ENCODE results near the gene STYXL2. TPM values are rescaled to one million over a fixed set of nuclear protein-coding genes. Genes with fewer than 3 reads are reported as not detected.

STYXL2 gene
- total and polyA plus RNA-seq, 2 of the 4 experiments (the other 2 are of a cell fraction), result not detected

DNA sequence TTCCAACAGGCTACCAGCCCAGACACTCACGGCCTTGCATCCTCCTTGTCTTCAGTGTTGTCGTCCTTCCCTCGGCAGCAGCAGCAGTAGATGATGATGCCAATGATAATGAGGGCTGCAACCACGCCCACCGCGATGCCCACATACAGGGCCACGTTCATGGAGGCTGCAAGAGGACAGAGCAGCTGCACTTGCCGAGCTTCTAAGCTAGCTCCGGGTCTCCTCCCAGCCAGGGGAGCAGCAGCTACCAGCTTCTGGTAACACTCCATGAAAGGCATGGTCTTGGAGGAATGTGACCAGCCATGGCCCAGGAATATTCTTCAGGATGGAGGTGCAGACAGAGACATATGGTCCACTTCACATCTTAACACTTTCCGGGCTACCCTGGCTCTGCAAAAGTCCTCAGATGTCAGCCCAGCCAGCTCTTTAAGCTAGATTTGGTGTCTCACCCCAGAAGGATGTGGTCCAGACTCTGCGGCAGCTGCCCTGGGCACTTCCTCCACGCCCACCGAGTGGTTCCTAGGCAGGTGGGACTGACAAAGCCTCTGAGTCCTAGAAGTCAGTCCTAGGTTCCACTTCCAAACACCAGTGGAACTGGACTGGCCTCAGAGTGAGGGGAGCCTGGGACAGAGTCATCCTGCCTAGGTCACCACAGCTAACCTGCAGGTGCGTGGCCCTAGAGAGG, 38.8 kb upstream of the STYXL2 start:
- Histone ChIP-seq H2AFZ (replicated peaks; ENCODE audit: low read length, poor library complexity) (no peak overlapping the region), H3K36me3 (ENCODE audit: control insufficient read depth, insufficient read depth, low read length) (no peaks in the 10 kb centered on the region), H2AK5ac (ENCODE audit: low read depth, low read length) (no peak overlapping the region), H2BK5ac (ENCODE audit: low read depth, low read length, poor library complexity, severe bottlenecking) (no peak overlapping the region), H4K91ac (ENCODE audit: insufficient read depth, low read depth, low read length) (no peak overlapping the region), H3K4me1 (ENCODE audit: control insufficient read depth, insufficient read depth, low read length) (no peaks in the 10 kb centered on the region), H2BK120ac (ENCODE audit: low read depth, low read length) (no peak overlapping the region), H2BK20ac (ENCODE audit: low read depth, low read length) (no peak overlapping the region), H3K4me3 (ENCODE audit: insufficient read depth, low read depth, low read length) (no peak overlapping the region), H3K14ac (replicated peaks; ENCODE audit: low read depth, low read length) (no peak overlapping the region), H3K56ac (ENCODE audit: extremely low read depth, insufficient read depth, low read length) (no peak overlapping the region), H4K20me1 (ENCODE audit: insufficient read depth, low read length) (no peaks in the 10 kb centered on the region), H3K23ac (ENCODE audit: low read depth, low read length) (no peak overlapping the region), H4K5ac (ENCODE audit: low read depth, low read length) (no peak overlapping the region), H3K4ac (ENCODE audit: low read depth, low read length) (no peak overlapping the region), H3K9me3 (ENCODE audit: control insufficient read depth, insufficient read depth, low read length) (no peaks in the 10 kb centered on the region), H3K9ac (ENCODE audit: low read depth, low read length) (no peak overlapping the region), H3K79me1 (ENCODE audit: low read depth in 1 of 2, low read length in 2 of 2) (no peaks in the 10 kb centered on the region), H3K4me2 (ENCODE audit: low read depth, low read length) (no peak overlapping the region), H3K18ac (ENCODE audit: low read depth, low read length) (no peak overlapping the region), H2BK15ac (ENCODE audit: low read depth, low read length) (no peak overlapping the region), H3K27ac (ENCODE audit: insufficient read depth, low read length) (no peak overlapping the region), H2AK9ac (replicated peaks; ENCODE audit: low read depth, low read length, poor library complexity) (no peak overlapping the region), H4K8ac (ENCODE audit: low read depth in 2 of 2, low read length in 2 of 2) (no peak overlapping the region), H3K9me1 (ENCODE audit: insufficient read depth, low read length) (peaks cover 6% of the 10 kb centered on the region; the same call in 1 of the 2 replicates), H3K27me3 (ENCODE audit: control insufficient read depth, insufficient read depth, low read length) (no peaks in the 10 kb centered on the region)
- no TSS peak for BruUV-seq (replicated peaks)
- ATAC-seq (ENCODE audit: low read depth), result no peak
- WGBS, 2 experiments (ENCODE audit: extremely low coverage in 2 of 2, insufficient read length in 1 of 2), result 54% methylated on average over 5 of the region's 14 CpGs; no CpG with 5 or more reads in 1 of the 2 experiments
- ChIA-PET POLR2A (ENCODE audit: unreplicated experiment) (no interaction called here), CTCF (interaction anchor here (0.7 kb wide), 2 partner anchors 89 to 1054 kb away, joined by 3 read pairs; no protein-coding TSS in a partner anchor)
- no peak for DNase-seq
- in situ Hi-C loops (cut with MboI; ENCODE audit: low sequenced_read_pairs), result loop anchor here (10.0 kb wide), 2 partner anchors 140 to 580 kb away; no protein-coding TSS in a partner anchor
- intact Hi-C loops (cut with micrococcal nuclease), result loop anchor here (5.0 kb wide), 1 partner anchor 568 kb away; no protein-coding TSS in a partner anchor
- TF ChIP-seq BHLHE40 (IDR thresholded peaks at IDR 0.05; ENCODE audit: low read depth, low read length), result no peak
- no peak for TF ChIP-seq MAZ (IDR thresholded peaks at IDR 0.05; ENCODE audit: borderline replicate concordance, low read depth, low read length)
- no peak for TF ChIP-seq MXI1 (IDR thresholded peaks at IDR 0.05; ENCODE audit: borderline replicate concordance, low read depth, low read length)
- TF ChIP-seq, protein P1, sequence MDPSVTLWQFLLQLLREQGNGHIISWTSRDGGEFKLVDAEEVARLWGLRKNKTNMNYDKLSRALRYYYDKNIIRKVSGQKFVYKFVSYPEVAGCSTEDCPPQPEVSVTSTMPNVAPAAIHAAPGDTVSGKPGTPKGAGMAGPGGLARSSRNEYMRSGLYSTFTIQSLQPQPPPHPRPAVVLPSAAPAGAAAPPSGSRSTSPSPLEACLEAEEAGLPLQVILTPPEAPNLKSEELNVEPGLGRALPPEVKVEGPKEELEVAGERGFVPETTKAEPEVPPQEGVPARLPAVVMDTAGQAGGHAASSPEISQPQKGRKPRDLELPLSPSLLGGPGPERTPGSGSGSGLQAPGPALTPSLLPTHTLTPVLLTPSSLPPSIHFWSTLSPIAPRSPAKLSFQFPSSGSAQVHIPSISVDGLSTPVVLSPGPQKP (IDR thresholded peaks at IDR 0.05; ENCODE audit: borderline replicate concordance, low read depth, low read length), result no peak
- no peak for TF ChIP-seq SMC3 (IDR thresholded peaks at IDR 0.05; ENCODE audit: low read depth, low read length)
- TF ChIP-seq CHD1 (IDR thresholded peaks at IDR 0.05; ENCODE audit: low read depth, low read length), result no peak
- dilution Hi-C loops (cut with HindIII; ENCODE audit: low sequenced_read_pairs, unreplicated experiment), result no loop called here

Data from IMR-90 (cell line).